Stimulated activated CD8-positive, alpha-beta memory T cell treated with anti-CD3 and anti-CD28 coated beads, Interleukin-4, amount 100 ng/mL, for 48 hours (primary cell): ENCODE results near the gene MEOX1.

Experiments used
- DNase-seq: peaks from one replicate; pipeline ENCODE4 v3.0.0-alpha.2; 2020

MEOX1 gene

DNA sequence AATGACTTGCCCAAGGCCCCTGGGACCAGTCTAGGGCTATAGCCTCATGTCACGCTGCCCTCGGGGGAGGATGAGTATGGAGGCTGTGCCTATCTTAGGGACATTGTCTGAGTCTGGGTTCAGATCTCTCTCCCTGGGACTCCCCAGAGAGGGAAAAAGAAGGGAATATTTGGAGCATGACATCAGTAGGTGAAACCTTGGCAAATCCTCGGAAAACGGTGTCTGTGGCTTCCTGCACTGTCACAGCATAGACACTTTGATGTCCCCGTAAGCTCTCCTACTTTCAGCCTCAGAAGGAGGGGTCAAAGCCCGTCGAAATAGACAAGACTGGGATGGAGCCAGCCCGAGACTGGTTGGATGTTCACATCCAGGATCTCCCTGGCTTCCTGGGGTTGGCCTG lies 11.3 kb downstream of the MEOX1 start:
- DNase-seq: no peak

DNA sequence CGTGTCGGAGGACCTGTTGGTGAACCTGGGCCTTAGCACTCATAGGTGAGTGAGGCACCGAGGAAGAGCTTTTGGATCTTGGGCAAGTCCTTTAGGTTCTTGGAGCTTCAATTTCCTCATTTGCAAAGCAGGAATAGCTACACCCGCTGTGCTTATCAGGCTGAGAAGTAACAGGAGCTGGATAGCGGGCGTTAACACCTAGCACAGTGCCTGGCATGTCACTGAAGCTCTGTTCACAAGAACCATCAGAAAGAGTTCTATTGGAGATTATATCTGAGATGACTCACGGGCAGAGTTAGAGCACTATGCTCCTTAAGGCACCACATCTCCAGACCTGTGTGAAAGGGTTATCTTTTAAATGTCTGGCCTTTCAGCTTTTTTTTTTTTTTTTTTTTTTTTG lies 12.8 kb downstream of the MEOX1 start:
- no peak for DNase-seq

DNA sequence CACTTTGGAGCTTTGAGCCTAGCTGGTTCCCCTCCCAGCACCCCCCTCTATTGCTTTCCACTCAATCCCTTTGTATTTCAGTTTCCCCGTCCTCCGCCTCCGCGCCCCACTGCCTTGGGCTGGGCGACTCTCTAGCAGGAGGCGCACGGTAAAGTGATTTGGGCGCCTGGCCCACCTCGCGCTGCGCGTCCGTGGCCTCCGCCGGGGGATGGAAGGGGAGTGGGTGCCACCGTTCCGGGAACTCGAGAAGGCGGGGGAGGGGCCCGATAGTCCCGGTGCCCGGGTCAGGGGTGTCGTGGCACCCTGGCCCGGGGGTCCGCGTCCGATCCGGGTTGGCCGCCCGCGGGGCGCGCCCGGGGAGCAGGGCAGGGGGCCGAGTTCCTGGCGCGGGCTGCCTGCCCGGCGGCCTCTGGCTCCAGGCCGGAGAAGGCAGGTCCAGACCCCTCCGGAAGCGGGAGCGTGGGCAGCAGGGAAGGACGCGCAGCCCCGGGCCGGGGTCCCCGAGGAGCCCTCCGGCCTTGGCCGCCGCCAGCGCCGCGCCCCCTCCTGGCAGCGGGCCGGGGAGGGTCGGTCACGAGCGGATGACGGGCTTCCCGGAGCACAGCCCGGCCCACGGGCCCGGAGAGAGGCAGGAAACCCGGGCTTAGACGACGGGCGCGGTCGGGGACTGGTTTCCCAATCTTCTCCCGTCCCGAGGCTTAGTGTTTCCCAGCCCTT lies 15.8 kb downstream of the MEOX1 start:
- no peak for DNase-seq

- no peak for DNase-seq
Observed at GRCh38 chr17:43645450-43645764, 16.3 kb downstream of the MEOX1 start.

DNA sequence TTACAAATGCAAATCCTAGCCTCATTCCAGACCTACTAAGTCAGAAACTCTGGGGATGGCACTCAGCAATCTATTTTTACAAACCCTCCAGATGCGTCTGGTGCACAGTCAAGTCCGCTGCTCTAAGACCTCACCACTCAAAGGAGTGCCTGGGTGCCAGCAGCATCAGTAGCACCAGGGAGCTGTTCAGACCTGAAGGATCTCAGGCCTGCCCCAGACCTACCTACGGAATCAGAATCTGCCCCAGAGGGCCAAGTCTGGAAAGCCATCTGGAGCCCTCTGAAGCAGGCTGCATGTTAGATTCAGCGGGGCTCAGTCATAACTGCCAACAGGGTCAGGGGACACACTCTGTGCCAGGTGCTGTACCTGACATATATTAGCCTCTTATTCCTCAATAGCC lies 17.6 kb downstream of the MEOX1 start:
- no peak for DNase-seq

DNA sequence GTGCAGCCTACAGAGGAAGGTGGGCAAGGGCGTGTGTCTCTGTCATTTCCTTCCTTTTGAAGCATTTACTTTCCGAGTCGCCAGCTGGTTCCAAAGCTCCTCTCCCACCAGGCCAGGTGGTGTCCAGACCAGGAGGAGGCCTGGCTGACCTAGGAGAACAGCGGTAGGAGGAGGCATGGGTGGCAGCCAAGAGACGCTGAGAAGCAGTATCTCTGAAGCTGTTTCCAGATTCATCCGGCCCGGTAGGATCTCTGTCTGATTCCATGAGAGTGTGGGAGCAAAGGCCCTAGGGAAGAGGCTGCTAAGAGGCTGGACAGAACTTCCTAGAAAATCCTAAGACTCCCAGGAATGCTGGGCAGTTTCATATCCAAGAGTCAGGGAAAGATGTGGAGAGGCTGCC lies 20.3 kb downstream of the MEOX1 start:
- DNase-seq: no peak

DNA sequence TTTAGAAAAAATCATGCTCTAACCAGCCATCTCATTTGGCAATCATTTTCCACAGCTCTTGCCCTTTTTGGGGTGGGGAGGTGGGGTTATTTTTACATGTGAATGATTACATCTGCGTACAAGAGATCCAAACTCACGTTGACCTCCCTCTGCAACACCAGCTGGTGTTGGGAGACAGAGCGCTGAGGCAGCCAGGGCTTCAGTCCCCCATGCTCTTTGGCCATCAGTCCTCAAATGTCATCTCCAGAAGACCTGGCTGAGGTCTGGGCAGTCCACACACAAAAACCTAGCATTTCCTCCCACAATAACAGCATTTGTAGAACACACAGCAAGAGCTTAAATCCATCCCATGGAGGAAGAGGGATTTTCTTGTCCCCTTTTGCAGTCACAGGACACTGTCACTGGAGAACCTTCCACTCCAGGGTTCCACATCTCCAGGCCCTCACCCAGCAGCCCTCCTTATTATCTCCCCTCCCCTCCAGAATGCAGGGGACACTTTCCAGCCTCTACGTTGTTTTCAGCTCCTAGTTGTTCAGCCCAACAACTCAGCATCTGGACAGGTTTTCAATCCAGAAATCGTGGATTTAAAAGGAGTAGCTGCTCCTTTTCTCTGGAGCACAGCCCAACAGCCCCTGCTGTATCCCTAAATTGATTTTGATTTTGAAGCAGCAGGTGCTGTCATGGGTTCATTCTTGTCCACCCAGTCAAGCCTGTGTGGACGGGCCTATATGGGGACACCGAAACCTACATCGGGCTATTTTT lies 21.1 kb downstream of the MEOX1 start:
- no peak for DNase-seq

- no peak for DNase-seq
Observed at GRCh38 chr17:43637563-43638323, 24.0 kb downstream of the MEOX1 start.

- DNase-seq: no peak
Observed at GRCh38 chr17:43636426-43636825, 25.3 kb downstream of the MEOX1 start.

- no peak for DNase-seq
Observed at GRCh38 chr17:43634591-43635125, 27.1 kb downstream of the MEOX1 start.

DNA sequence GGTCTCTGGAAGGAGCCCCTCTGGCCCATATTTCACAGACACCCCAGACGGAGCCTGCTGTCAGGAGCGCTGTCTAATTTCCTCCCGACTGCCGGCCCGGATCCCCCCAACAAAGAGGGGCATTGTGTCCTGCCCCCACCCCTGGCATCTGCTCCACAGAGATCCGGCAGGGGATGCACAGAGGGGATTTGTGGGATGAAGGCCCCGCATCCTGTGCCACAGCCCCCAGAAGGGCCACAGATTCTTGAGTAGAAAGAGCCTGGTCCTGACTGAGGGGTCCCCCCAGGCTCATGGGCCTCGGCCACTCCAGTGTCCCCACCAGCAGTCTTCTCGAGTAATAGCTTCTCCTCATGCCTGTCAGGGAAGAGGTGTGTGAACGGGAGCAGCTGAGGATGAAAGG lies 29.5 kb downstream of the MEOX1 start:
- DNase-seq: no peak

DNA sequence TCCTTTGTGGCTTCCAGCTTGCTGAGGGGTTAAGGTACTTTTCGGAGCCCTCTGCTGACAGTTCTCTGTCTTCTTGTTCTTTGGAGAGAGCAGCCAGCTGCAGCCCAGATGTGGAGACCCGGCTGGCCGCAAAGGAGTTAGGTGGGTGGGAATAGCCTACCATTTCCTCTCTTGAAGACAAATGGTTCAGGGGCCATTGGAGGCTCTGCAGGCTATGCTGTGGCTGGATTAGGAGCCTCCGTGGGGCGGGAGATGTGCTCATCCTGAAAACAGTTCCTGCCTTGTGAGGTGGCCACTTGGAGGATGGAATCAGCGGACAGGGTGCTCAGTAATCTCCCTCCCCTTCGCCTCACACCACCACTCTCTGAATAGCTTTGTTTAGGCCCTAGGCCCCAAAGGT lies 30.3 kb downstream of the MEOX1 start:
- no peak for DNase-seq

DNA sequence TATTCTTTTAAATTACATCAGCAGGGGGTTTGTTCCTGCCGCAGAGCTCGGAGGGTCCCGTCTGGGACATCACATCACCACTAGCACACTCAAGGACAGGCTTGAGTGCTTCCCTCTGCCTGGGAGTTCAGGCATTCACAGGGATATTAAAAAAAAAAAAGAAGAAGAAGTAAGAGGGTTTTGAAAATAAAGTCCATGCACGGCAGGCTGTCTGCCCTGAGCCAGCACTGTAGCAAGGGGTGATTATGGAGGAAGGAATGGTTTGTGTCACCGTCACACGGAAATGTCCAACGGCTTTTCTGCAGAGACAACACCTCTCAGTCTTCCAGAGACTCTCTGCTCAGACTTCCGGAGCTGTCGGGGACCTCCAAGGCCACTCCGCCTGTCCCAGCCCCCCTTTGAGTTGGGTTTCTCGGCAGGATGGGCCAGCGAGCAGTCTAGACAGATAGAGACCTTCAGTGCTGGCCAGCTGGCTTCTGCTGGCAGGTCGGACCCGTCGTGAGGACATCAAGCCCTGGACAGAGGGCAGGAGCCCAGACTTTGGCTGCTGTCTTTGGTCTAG lies 33.6 kb downstream of the MEOX1 start:
- no peak for DNase-seq

DNA sequence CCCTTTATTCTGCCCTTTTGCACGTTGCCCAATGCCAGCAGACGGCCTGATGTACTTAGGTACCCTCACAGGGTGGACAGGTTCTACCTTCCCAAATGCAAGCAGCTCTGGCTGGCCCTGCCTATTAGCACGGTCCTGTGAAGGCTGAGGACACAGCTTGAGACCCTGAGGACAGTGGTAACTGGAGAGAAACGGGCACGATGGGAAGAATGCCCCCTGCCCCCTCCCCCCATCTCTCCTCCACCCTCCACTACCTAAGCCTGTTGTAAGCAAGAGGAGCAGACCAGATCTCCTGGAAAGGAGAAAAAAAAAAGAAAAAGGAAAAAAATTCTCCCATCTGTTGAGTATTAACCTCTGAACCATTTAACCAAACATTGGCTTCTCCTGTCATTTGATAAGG lies 34.1 kb downstream of the MEOX1 start:
- DNase-seq: no peak

DNA sequence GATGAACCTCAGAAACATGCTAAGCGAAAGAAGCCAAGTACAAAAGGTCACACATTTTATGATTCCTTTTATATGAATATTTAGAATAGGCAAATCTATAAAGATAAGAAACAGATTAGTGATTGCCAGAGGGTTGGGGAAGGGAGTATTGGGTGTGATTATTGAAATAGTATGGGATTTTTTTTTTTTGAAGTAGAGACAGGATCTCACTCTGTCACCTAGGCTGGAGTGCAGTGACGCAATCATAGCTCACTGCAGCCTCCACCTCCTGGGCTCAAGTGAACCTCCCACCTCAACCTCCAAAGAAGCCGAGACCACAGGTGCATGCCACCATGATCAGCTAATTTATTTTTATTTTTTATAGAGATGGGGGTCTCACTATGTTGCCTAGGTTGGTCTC lies 35.7 kb downstream of the MEOX1 start:
- no peak for DNase-seq

DNA sequence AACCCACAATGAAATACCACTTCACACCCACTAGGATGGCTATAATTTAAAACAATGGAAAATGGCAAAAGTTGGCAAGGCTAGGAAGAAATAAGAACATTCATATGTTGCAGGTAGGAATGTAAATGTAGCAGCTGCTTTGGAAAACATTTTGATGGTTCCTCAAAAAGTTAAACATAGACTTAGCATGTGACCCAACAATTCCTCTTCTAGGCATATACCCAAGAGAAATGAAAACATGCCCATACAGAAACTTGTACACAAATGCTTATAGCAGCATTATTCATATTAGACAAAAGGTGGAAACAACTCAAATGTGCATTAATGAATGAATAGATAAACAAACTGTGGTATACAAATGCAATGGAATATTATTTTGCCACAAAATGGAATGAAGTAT lies 36.1 kb downstream of the MEOX1 start:
- DNase-seq: no peak

DNA sequence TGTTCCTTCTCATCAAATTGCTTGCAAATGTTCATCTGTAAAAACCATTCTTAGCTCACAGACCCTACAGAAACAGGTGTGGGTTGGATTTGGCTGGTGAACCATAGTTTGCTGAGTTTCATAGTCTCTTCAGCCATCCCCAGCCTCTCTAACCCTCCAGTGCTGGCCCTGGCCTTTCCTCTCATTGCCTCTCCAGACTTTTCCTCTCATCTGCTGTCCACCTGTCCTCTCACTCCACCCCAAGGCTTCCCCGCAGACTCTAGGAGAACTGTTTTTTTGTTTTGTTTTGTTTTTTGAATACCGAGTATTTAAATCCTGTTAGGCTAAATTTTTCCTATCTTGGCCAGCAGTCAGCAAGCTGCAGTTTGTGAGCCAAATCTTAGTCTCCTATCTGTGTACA lies 41.1 kb downstream of the MEOX1 start:
- no peak for DNase-seq

DNA sequence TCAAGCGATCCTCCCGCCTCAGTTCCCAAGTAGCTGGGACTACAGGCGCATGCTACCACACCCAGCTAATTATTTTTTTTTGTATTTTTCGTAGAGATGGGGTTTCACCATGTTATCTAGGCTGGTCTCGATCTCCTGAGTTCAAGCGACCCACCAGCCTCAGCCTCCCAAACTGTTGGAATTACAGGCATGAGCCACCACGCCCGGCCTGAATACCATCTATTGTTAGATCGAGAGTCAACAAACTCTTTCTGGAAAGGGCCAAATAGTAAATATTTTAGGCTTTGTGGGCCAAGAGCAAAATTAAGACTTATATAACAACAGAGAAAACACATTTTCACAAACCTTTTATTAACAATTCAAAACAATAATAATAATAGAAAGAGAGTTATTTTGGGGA lies 41.6 kb downstream of the MEOX1 start:
- DNase-seq: no peak

GRCh38 chr17:43619705-43620104 lies 42.0 kb downstream of the MEOX1 start:
- DNase-seq: no peak

DNA sequence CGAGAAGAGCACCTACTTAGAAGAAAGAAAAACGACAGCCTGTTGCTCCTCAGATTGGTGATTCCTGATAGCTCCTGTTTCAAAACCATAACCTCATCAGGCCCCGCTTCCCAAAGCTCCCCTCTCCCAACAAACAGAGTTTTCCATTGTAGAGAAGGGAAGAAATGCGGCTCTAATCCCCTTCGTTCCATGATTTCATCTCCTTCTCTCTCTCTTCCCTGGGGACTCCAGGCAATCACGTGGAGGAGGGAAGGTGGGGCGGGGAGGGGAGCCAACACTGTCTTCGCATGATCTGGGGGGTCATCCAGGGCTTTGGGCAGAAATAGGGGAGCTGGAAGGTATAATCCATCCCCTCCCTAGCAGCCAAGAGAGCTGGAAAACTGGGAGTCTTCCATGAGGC lies 43.4 kb downstream of the MEOX1 start:
- no peak for DNase-seq

DNA sequence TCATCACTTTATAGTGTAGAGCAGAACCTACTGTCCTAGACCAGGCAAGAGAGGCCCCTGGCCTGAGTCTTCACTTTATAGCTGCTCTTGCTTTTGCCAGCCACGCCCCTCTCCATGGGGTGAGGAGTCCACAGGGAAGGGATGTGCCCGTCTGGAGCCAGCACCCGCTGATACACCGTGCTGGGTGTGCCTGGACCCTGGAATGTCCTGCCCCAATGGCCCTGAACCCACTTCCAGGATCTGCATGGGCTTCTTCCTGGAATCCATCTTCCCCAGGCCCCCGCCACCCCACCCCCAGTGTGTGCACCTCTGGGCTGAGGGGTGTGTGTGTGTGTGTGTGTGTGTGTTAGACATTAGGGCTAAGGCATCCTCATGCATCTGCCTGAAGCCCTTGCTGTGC lies 44.9 kb downstream of the MEOX1 start:
- no peak for DNase-seq

GRCh38 chr17:43616421-43616820 lies 45.3 kb downstream of the MEOX1 start:
- DNase-seq: no peak

GRCh38 chr17:43616029-43616351 lies 45.7 kb downstream of the MEOX1 start:
- no peak for DNase-seq
